ENCODE measurements around the gene EBPL. TPM values are rescaled to one million over a fixed set of nuclear protein-coding genes. Genes with fewer than 3 reads are reported as not detected.

EBPL gene
- total and polyA plus RNA-seq, 2 of the 4 experiments (the other 2 are of a cell fraction): 57.9 to 65.3 TPM

GRCh38 chr13:49655906-49656305 lies 35.4 kb downstream of the EBPL start:
- Histone ChIP-seq H3K4me2 (ENCODE audit: low read depth, low read length) (no peak overlapping the region), H3K9ac (ENCODE audit: low read depth, low read length) (no peak overlapping the region), H3K23ac (ENCODE audit: low read depth, low read length) (0 out of 2 replicates have a peak overlapping the region, but pooled peaks have one; percentile 0), H2AK9ac (replicated peaks; ENCODE audit: low read depth, low read length, poor library complexity) (no peak overlapping the region), H3K14ac (replicated peaks; ENCODE audit: low read depth, low read length) (no peak overlapping the region), H2AK5ac (ENCODE audit: low read depth, low read length) (no peak overlapping the region), H4K91ac (ENCODE audit: insufficient read depth, low read depth, low read length) (no peak overlapping the region), H2AFZ (replicated peaks; ENCODE audit: low read length, poor library complexity) (no peak overlapping the region), H3K9me3 (ENCODE audit: control insufficient read depth, insufficient read depth, low read length) (no peaks in the 10 kb centered on the region), H3K4me3 (ENCODE audit: insufficient read depth, low read depth, low read length) (no peak overlapping the region), H3K18ac (ENCODE audit: low read depth, low read length) (no peak overlapping the region), H3K4me1 (ENCODE audit: control insufficient read depth, insufficient read depth, low read length) (peaks cover under 1% of the 10 kb centered on the region), H3K36me3 (ENCODE audit: control insufficient read depth, insufficient read depth, low read length) (peaks cover 10% of the 10 kb centered on the region; the same call in 1 of the 2 replicates), H2BK120ac (ENCODE audit: low read depth, low read length) (no peak overlapping the region), H2BK15ac (ENCODE audit: low read depth, low read length) (no peak overlapping the region), H3K4ac (ENCODE audit: low read depth, low read length) (no peak overlapping the region), H3K56ac (ENCODE audit: extremely low read depth, insufficient read depth, low read length) (no peak overlapping the region), H4K5ac (ENCODE audit: low read depth, low read length) (no peak overlapping the region), H3K27ac (ENCODE audit: insufficient read depth, low read length) (no peak overlapping the region; the same call in 1 of the 2 replicates), H4K8ac (ENCODE audit: low read depth in 2 of 2, low read length in 2 of 2) (no peak overlapping the region), H3K9me1 (ENCODE audit: insufficient read depth, low read length) (peaks cover 4% of the 10 kb centered on the region; the same call in 1 of the 2 replicates), H4K20me1 (ENCODE audit: insufficient read depth, low read length) (no peaks in the 10 kb centered on the region), H2BK20ac (ENCODE audit: low read depth, low read length) (no peak overlapping the region), H2BK5ac (ENCODE audit: low read depth, low read length, poor library complexity, severe bottlenecking) (no peak overlapping the region), H3K79me1 (ENCODE audit: low read depth in 1 of 2, low read length in 2 of 2) (no peaks in the 10 kb centered on the region), H3K27me3 (ENCODE audit: control insufficient read depth, insufficient read depth, low read length) (no peaks in the 10 kb centered on the region)
- no CpG with 5 or more reads among the region's 3 CpGs for WGBS, 2 experiments (ENCODE audit: extremely low coverage in 2 of 2, insufficient read length in 1 of 2)
- in situ Hi-C loops (cut with MboI; ENCODE audit: low sequenced_read_pairs) (loop anchor here (25.0 kb wide), 2 partner anchors 1256 to 1406 kb away; partner anchors contain the start of gene RNASEH2B), dilution Hi-C loops (cut with HindIII; ENCODE audit: low sequenced_read_pairs, unreplicated experiment) (no loop called here), intact Hi-C loops (cut with micrococcal nuclease) (no loop called here)
- DNase-seq (peak; percentile 56), ATAC-seq (ENCODE audit: low read depth) (peak; percentile 74)
- TF ChIP-seq ELK1 (IDR thresholded peaks at IDR 0.05; ENCODE audit: borderline replicate concordance, low read depth, low read length) (no peak), MXI1 (IDR thresholded peaks at IDR 0.05; ENCODE audit: borderline replicate concordance, low read depth, low read length) (no peak), CEBPB (IDR thresholded peaks at IDR 0.05; ENCODE audit: low read depth, low read length) (no peak), RAD21 (IDR thresholded peaks at IDR 0.05; ENCODE audit: low read length) (no peak), RFX5 (IDR thresholded peaks at IDR 0.05; ENCODE audit: low read depth, low read length) (no peak), SMC3 (IDR thresholded peaks at IDR 0.05; ENCODE audit: low read depth, low read length) (no peak), FOS (IDR thresholded peaks at IDR 0.05; ENCODE audit: low read depth, low read length) (no peak), USF2 (IDR thresholded peaks at IDR 0.05; ENCODE audit: low read depth, low read length) (no peak), MAFK (IDR thresholded peaks at IDR 0.05; ENCODE audit: low read depth, low read length) (no peak), CHD1 (IDR thresholded peaks at IDR 0.05; ENCODE audit: low read depth, low read length) (no peak), RCOR1 (IDR thresholded peaks at IDR 0.05; ENCODE audit: insufficient replicate concordance, low read length) (no peak), POLR2A (IDR thresholded peaks at IDR 0.05; ENCODE audit: low read depth, low read length) (no peak), CTCF (conservative IDR thresholded peaks at IDR 0.05; ENCODE audit: low read depth, low read length) (no peak), NFE2L2 (IDR thresholded peaks at IDR 0.05; ENCODE audit: low read depth, low read length) (no peak), MAZ (IDR thresholded peaks at IDR 0.05; ENCODE audit: borderline replicate concordance, low read depth, low read length) (no peak)
- POLR2A ChIA-PET (ENCODE audit: unreplicated experiment): no interaction called here
- CTCF ChIA-PET: no interaction called here
- no TSS peak for BruUV-seq (replicated peaks)
